ENCODE measurements around the gene GRID1.

- TF ChIP-seq FOXM1 (IDR thresholded peaks at IDR 0.05; ENCODE audit: low read depth) (no peak), FOXM1 (CRISPR knock-in tag; IDR thresholded peaks at IDR 0.05; ENCODE audit: low read depth) (no peak), ATF3 (IDR thresholded peaks at IDR 0.05) (no peak), ATF3 (CRISPR knock-in tag; conservative IDR thresholded peaks at IDR 0.05) (no peak), ARHGAP35 (IDR thresholded peaks at IDR 0.05; ENCODE audit: partially characterized antibody) (no peak), POLR2G (IDR thresholded peaks at IDR 0.05; ENCODE audit: low read depth, low read length) (no peak), FOS (IDR thresholded peaks at IDR 0.05; ENCODE audit: extremely low read depth, insufficient read length) (no peak), SREBF2 (CRISPR knock-in tag; IDR thresholded peaks at IDR 0.05) (no peak), RNF2 (IDR thresholded peaks at IDR 0.05) (no peak), ZNF212 (CRISPR knock-in tag; IDR thresholded peaks at IDR 0.05) (no peak), BCLAF1 (IDR thresholded peaks at IDR 0.05; ENCODE audit: borderline replicate concordance in 1 of 2, control insufficient read depth in 1 of 2, low read depth in 2 of 2, low read length in 1 of 2) (no peak), YY1 (IDR thresholded peaks at IDR 0.05; ENCODE audit: borderline replicate concordance in 1 of 3, control insufficient read depth in 1 of 3, extremely low read depth in 1 of 3, insufficient read depth in 3 of 3, insufficient read length in 1 of 3, insufficient replicate concordance in 2 of 3, low read depth in 1 of 3, low read length in 2 of 3) (no peak), ARID2 (IDR thresholded peaks at IDR 0.05) (no peak), ZBTB33 (CRISPR knock-in tag; IDR thresholded peaks at IDR 0.05) (no peak)
- TF ChIP-seq, protein P1, sequence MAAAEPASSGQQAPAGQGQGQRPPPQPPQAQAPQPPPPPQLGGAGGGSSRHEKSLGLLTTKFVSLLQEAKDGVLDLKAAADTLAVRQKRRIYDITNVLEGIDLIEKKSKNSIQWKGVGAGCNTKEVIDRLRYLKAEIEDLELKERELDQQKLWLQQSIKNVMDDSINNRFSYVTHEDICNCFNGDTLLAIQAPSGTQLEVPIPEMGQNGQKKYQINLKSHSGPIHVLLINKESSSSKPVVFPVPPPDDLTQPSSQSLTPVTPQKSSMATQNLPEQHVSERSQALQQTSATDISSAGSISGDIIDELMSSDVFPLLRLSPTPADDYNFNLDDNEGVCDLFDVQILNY (CRISPR knock-in tag; IDR thresholded peaks at IDR 0.05) = no peak
- TF ChIP-seq, protein P2, sequence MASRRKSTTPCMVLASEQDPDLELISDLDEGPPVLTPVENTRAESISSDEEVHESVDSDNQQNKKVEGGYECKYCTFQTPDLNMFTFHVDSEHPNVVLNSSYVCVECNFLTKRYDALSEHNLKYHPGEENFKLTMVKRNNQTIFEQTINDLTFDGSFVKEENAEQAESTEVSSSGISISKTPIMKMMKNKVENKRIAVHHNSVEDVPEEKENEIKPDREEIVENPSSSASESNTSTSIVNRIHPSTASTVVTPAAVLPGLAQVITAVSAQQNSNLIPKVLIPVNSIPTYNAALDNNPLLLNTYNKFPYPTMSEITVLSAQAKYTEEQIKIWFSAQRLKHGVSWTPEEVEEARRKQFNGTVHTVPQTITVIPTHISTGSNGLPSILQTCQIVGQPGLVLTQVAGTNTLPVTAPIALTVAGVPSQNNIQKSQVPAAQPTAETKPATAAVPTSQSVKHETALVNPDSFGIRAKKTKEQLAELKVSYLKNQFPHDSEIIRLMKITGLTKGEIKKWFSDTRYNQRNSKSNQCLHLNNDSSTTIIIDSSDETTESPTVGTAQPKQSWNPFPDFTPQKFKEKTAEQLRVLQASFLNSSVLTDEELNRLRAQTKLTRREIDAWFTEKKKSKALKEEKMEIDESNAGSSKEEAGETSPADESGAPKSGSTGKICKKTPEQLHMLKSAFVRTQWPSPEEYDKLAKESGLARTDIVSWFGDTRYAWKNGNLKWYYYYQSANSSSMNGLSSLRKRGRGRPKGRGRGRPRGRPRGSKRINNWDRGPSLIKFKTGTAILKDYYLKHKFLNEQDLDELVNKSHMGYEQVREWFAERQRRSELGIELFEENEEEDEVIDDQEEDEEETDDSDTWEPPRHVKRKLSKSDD (conservative IDR thresholded peaks at IDR 0.05; ENCODE audit: low read length) = no peak
These were observed 261.4 kb downstream of the GRID1 start for GRCh38 chr10:86105181-86105580.
